Skeletal muscle tissue (tissue), 4 donors: ENCODE results near the gene MCTS1. TPM values are rescaled to one million over a fixed set of nuclear protein-coding genes. Genes with fewer than 3 reads are reported as not detected.

Experiments
- H3K27ac ChIP-seq: one replicate; pipeline ENCODE4 v1.7.0; 2013; ENCODE audit warnings: mild to moderate bottlenecking, low read depth, low read length, inconsistent platforms
- H3K27me3 ChIP-seq, 3 donors: one replicate each; pipeline ENCODE4 v1.7.0; 2013; ENCODE audit warnings: low read length in 3 of 3; ENCODE audit not compliant: control insufficient read depth in 3 of 3, insufficient read depth in 3 of 3
- H3K36me3 ChIP-seq, 3 donors: one replicate each; pipeline ENCODE4 v1.7.0; 2013; ENCODE audit warnings: low read length in 3 of 3; ENCODE audit not compliant: control insufficient read depth in 3 of 3, insufficient read depth in 3 of 3
- H3K4me1 ChIP-seq, 3 donors: one replicate each; pipeline ENCODE4 v1.7.0; 2013; ENCODE audit warnings: low read length in 3 of 3, mild to moderate bottlenecking in 3 of 3; ENCODE audit not compliant: control insufficient read depth in 3 of 3, insufficient read depth in 3 of 3
- H3K4me3 ChIP-seq, 3 donors: one replicate each; pipeline ENCODE4 v1.7.0; 2013; ENCODE audit warnings: low read length in 3 of 3
- H3K9ac ChIP-seq, 3 donors: one replicate each; pipeline ENCODE4 v1.7.0; 2013; ENCODE audit warnings: low read length in 3 of 3, mild to moderate bottlenecking in 3 of 3, moderate library complexity in 2 of 3, low read depth in 1 of 3
- H3K9me3 ChIP-seq, 3 donors: one replicate each; pipeline ENCODE4 v1.7.0; 2013; ENCODE audit warnings: low read length in 3 of 3; ENCODE audit not compliant: control insufficient read depth in 3 of 3
- total RNA-seq: library from RNA; depleted of rRNA; stranded (reverse); fragments of >200 nt; gene quantifications from one replicate; pipeline ENCODE4 v1.2.3, GENCODE V29; 2014
- donor health status: Osteomylitis.

The MCTS1 gene
- total RNA-seq: 25.1 TPM

DNA sequence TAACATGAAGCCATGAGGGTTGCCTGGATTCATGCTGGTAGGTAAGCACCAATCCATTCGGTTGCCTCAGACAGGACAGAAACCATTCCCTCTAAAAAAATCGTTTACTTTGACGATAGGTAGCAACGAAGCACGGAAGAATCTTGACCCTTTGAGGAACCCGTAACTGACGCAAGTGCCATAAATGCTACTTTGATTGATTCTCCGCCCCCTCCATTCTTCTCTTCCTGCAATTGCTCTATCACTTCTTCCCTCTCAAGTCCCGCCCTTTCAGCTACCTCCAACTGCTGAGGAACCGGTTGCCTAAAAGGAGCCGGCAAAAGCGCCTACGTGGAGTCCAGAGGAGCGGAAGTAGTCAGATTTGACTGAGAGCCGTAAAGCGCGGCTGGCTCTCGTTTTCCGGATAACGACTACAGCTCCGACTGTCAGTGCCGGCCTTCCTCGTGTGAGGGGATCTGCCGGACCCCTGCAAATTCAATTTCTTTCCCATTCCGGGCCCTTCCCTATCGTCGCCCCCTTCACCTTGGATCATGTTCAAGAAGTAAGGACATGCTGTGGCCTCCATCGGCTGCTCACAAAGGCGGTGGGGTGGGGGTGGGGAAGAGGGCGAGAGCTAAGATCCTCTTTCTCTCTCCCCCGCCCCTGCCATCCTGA, at the start of gene MCTS1:
Gene MCTS1, plus strand, starts transcription at position 395 of the 654 bp plus-strand sequence. Its CDS starts 136 bp downstream, at position 531.
- Histone ChIP-seq H3K9me3 (no peaks in the 10 kb centered on the region), H3K36me3 (peaks cover 0 to 3% (median 0%) of the 10 kb centered on the region in 3 donors), H3K27me3 (no peaks in the 10 kb centered on the region), H3K9ac (peak within 1 kb of the TSS; percentile 91 to 92 (median 91)), H3K4me3 (peak within 1 kb of the TSS; percentile 81 to 91 (median 82)), H3K27ac (peak within 1 kb of the TSS; percentile 90), H3K4me1 (peaks cover 0 to 7% (median 0%) of the 10 kb centered on the region in 3 donors)

DNA sequence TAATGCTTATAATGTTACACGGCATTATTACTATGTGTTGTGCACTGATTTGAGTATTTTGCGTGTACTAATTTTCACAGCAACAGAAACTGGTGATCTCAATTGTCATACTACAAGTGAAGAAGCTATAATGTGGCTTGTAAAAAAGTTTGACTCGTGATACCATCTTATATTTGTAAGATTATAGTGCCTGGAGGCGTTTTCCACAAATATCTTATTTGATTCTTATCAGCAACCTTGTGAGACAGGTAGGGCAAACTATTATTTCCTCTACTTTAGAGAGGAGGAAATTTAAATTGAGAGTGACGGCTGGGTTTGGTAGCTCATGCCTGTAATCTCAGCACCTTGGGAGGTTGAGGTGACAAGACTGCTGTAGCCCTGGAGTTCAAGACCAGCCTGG, 47.6 kb upstream of the MCTS1 start:
- Histone ChIP-seq H3K4me1 (peaks cover 3 to 6% (median 4%) of the 10 kb centered on the region in 3 donors), H3K36me3 (peaks cover 0 to 2% (median 2%) of the 10 kb centered on the region in 3 donors)

GRCh38 chrX:120559804-120560203, 44.1 kb upstream of the MCTS1 start:
- H3K9me3 ChIP-seq: no peaks in the 10 kb centered on the region
- no peaks in the 10 kb centered on the region for H3K27me3 ChIP-seq
- H3K27ac ChIP-seq: peak overlapping the region; percentile 97
- peaks cover 6 to 17% (median 9%) of the 10 kb centered on the region in 3 donors for H3K4me1 ChIP-seq
- peak overlapping the region; percentile 85 to 93 (median 89) for H3K9ac ChIP-seq
- H3K4me3 ChIP-seq: peak overlapping the region; percentile 82 to 92 (median 84)
- peaks cover 0 to 2% (median 2%) of the 10 kb centered on the region in 3 donors for H3K36me3 ChIP-seq

More for the DNA sequence above, 47.6 kb upstream of the MCTS1 start:
- no peaks in the 10 kb centered on the region for H3K9me3 ChIP-seq
- no peak overlapping the region for H3K4me3 ChIP-seq
- no peak overlapping the region for H3K9ac ChIP-seq
- H3K27me3 ChIP-seq: no peaks in the 10 kb centered on the region
- no peak overlapping the region for H3K27ac ChIP-seq

DNA sequence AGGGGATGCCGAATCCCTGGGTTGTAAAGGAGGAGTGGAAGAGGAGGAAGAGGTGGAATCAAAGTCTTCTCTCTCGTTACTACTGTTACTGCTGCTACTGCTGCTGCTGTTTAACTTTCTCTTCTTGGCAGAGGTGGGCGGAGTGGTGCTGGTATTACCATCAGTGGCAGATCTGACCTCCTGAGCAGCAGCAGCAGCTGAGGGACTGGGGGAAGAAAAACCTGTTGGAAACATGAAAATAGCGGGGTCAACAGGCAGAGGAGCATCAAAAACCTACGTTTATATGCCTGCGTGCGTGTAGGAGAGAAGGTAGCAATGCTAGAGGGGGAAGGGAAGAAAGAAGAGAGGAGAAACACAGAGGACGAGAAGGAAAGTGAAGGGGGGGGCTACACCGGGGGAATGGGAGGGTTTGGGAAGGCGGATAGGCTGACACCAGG, 43.5 kb upstream of the MCTS1 start:
- Histone ChIP-seq H3K27ac (peak overlapping the region; percentile 97), H3K27me3 (no peaks in the 10 kb centered on the region), H3K9me3 (no peaks in the 10 kb centered on the region), H3K4me1 (peaks cover 6 to 17% (median 9%) of the 10 kb centered on the region in 3 donors), H3K9ac (peak overlapping the region; percentile 85 to 93 (median 89)), H3K4me3 (peak overlapping the region; percentile 82 to 92 (median 84)), H3K36me3 (peaks cover 0 to 2% (median under 1%) of the 10 kb centered on the region in 3 donors)

- H3K36me3 ChIP-seq: peaks cover 0 to 2% (median 0%) of the 10 kb centered on the region in 3 donors
- H3K27ac ChIP-seq: peak within 1 kb of the TSS; percentile 97
- H3K4me1 ChIP-seq: peaks cover 6 to 17% (median 9%) of the 10 kb centered on the region in 3 donors
- no peaks in the 10 kb centered on the region for H3K9me3 ChIP-seq
- peak within 1 kb of the TSS; percentile 85 to 93 (median 89) for H3K9ac ChIP-seq
- H3K4me3 ChIP-seq: peak within 1 kb of the TSS; percentile 82 to 92 (median 84)
- no peaks in the 10 kb centered on the region for H3K27me3 ChIP-seq
Measured at GRCh38 chrX:120560842-120561633, 42.9 kb upstream of the MCTS1 start, which contains the start of gene CUL4B. Gene CUL4B (minus strand): TSS chrX:120560962. CDS start chrX:120560638, 324 bp downstream.

DNA sequence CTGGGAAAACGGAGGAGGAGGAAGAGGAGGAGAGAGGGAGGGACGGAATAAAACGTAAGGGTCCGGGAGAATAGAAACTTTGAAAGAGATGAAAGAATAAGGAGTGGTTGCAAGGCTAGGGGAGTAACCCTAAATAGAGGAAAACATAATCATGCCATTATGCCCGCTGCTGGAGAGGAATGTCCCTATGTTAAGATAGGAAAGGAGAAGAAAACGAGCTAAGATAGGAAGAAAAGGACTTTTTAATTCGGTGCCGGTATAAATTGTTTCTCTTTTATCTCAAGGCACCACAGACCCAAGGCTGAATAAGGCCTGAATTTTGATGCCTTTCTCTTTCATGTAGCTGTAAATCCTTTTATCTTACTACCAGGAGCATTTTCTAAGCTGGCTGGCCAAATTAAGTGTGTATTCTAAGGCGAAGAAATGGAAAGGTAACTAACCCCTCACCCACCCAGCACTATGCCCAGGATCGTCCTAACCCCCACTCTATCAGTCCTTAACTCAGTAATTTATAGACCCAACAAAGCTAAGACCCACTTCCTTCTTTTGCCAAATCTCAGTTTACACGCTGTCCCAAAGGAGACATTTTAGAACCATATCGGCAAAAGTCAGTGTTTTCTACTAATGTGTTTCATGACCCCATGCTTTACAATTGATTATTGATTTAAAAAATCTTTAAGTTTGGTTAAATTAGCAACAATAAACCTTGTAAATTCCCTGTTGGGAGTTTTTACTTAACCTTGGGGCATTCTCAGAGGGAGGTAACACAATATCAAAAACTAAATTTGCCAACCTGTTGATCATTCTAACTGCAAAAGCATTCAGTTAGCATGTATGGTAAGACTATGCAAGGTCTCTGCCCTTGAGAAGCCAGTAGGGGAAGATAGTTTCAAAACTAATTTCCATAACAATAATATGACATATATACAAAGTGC, 42.0 kb upstream of the MCTS1 start:
- peaks cover 6 to 17% (median 9%) of the 10 kb centered on the region in 3 donors for H3K4me1 ChIP-seq
- no peaks in the 10 kb centered on the region for H3K36me3 ChIP-seq
- H3K27ac ChIP-seq: peak overlapping the region; percentile 97
- H3K9me3 ChIP-seq: no peaks in the 10 kb centered on the region
- H3K27me3 ChIP-seq: no peaks in the 10 kb centered on the region
- peak overlapping the region; percentile 63 to 86 (median 81) for H3K4me3 ChIP-seq
- H3K9ac ChIP-seq: peak overlapping the region; percentile 74 to 83 (median 78)

GRCh38 chrX:120562569-120562926, 41.4 kb upstream of the MCTS1 start:
- peak overlapping the region; percentile 97 for H3K27ac ChIP-seq
- H3K36me3 ChIP-seq: no peaks in the 10 kb centered on the region
- no peaks in the 10 kb centered on the region for H3K27me3 ChIP-seq
- H3K4me1 ChIP-seq: peaks cover 6 to 17% (median 9%) of the 10 kb centered on the region in 3 donors
- no peaks in the 10 kb centered on the region for H3K9me3 ChIP-seq
- H3K9ac ChIP-seq: no peak overlapping the region
- H3K4me3 ChIP-seq: no peak overlapping the region

- no peaks in the 10 kb centered on the region for H3K9me3 ChIP-seq
- H3K4me3 ChIP-seq: no peak overlapping the region
- H3K36me3 ChIP-seq: no peaks in the 10 kb centered on the region
- no peaks in the 10 kb centered on the region for H3K27me3 ChIP-seq
- H3K27ac ChIP-seq: no peak overlapping the region
- H3K4me1 ChIP-seq: peaks cover 0 to 17% (median 6%) of the 10 kb centered on the region in 3 donors
- H3K9ac ChIP-seq: no peak overlapping the region
Measured at GRCh38 chrX:120564925-120565324, 39.0 kb upstream of the MCTS1 start.

DNA sequence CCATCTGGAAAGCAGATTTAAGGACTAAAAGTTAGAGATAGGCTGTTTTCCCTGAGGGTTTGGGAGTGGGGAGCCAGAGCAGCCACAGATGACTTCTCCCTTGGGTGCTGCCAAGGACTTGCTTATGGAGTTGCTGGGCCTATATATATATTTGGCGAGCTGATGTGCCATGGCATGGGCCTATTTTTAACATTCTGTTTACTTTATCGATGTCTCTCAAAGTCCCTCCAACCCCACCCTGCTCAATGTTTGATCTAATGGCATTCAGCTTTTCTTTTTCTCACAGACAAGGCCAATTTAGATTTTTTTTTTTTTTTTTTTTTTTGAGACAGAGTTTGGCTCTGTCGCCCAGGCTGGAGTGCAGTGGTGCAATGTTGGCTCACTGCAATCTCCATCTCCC, 37.1 kb upstream of the MCTS1 start:
- Histone ChIP-seq H3K9ac (no peak overlapping the region), H3K27ac (no peak overlapping the region), H3K27me3 (no peaks in the 10 kb centered on the region), H3K36me3 (no peaks in the 10 kb centered on the region), H3K4me3 (no peak overlapping the region), H3K9me3 (no peaks in the 10 kb centered on the region), H3K4me1 (peaks cover 0 to 13% (median 6%) of the 10 kb centered on the region in 3 donors)
